Measurements from ENCODE around the gene LAMB1.

Gene LAMB1

GRCh38 chr7:107918948-107919347 is 84.0 kb downstream of the LAMB1 start:
- in situ Hi-C loops (cut with MboI; ENCODE audit: low pct_unique_long_range_greater_than_20kb, low sequenced_read_pairs, unreplicated experiment) = no loop called here
- no peak for DNase-seq (ENCODE audit: low spot score)
- no peak for TF ChIP-seq CTCF (IDR thresholded peaks at IDR 0.05; ENCODE audit: extremely low read depth, insufficient read depth, missing control alignments)

DNA sequence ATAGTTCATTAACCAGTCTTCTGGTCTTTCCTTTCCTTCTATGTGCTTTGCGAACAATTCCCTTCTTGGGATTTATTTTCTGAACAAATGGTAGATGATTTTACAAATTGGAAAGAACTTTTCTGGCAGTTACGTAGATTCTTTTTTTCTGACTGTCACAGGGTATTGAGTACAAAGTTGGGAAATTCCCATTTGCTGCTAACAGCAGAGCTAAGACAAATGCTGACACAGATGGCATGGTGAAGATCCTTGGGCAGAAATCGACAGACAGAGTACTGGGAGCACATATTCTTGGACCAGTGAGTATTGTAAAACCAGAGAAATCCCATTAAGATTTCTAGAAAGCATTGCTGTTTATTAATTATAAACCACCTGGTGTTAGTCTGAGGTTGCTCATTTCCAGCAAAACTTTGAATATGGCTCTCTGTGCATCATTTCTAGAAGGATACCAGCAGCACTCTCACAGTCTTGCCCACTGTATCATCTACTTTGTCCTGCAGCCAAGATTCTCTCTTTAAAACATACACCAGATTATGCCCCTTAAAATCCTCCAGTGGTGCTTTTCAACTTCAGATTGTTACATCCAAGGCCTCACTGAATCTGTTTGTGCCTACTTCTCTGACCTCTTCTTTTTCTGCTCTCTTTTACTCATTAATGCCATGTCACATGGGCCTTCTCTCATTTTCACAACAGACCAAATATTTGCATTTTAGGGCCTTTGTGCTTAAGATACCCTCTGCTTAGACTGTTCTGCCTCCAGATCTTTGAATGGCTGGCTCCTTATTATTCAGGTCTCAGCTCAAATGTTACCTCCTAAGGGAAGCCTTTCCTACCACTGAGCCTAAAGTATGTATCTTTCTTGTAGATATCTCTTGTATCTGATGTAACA is 85.0 kb downstream of the LAMB1 start:
- no peak for DNase-seq (ENCODE audit: low spot score)
- in situ Hi-C loops (cut with MboI; ENCODE audit: low pct_unique_long_range_greater_than_20kb, low sequenced_read_pairs, unreplicated experiment) = no loop called here
- no peak for TF ChIP-seq CTCF (IDR thresholded peaks at IDR 0.05; ENCODE audit: extremely low read depth, insufficient read depth, missing control alignments)

DNA sequence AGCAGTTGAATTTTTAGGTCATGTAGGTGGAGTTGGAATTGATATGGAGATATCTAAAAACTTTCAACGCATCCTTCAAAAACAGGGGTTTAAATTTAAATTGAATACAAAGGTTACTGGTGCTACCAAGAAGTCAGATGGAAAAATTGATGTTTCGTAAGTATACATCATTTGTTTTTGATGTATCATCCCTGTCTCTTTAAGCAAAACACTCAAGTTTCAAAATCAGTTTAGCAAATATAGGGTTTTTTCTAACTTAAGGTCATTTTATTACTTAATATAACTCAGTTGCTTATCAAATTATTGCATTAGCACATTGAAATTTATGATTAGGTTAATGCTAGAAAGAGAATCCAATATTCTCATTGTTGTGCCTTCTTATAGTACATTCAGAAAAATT is 87.4 kb downstream of the LAMB1 start:
- no peak for TF ChIP-seq CTCF (IDR thresholded peaks at IDR 0.05; ENCODE audit: extremely low read depth, insufficient read depth, missing control alignments)
- in situ Hi-C loops (cut with MboI; ENCODE audit: low pct_unique_long_range_greater_than_20kb, low sequenced_read_pairs, unreplicated experiment) = no loop called here
- no peak for DNase-seq (ENCODE audit: low spot score)

DNA sequence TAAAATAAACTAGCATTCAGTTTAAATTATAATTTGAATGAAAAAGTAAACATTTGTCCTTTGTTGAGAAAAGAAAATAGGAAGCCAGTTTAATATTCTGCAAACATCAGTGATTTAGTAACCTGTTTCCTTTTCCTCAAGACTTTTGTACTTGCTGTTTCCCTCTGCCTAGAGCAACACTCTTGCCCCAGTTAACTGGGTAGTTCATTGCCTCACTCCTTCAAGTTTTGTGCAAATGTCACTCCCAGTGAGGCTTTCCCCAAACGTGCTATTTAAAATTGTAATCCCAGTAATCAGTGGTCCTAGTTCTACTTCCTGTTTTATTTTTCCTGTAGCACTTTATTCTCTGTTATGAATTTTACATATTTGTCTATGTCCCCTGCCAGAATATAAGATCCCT is 88.1 kb downstream of the LAMB1 start:
- in situ Hi-C loops (cut with MboI; ENCODE audit: low pct_unique_long_range_greater_than_20kb, low sequenced_read_pairs, unreplicated experiment) = no loop called here
- no peak for DNase-seq (ENCODE audit: low spot score)
- TF ChIP-seq CTCF (IDR thresholded peaks at IDR 0.05; ENCODE audit: extremely low read depth, insufficient read depth, missing control alignments) = no peak

GRCh38 chr7:107913851-107914250 is 89.1 kb downstream of the LAMB1 start:
- in situ Hi-C loops (cut with MboI; ENCODE audit: low pct_unique_long_range_greater_than_20kb, low sequenced_read_pairs, unreplicated experiment) = no loop called here
- DNase-seq (ENCODE audit: low spot score) = no peak
- TF ChIP-seq CTCF (IDR thresholded peaks at IDR 0.05; ENCODE audit: extremely low read depth, insufficient read depth, missing control alignments) = no peak

DNA sequence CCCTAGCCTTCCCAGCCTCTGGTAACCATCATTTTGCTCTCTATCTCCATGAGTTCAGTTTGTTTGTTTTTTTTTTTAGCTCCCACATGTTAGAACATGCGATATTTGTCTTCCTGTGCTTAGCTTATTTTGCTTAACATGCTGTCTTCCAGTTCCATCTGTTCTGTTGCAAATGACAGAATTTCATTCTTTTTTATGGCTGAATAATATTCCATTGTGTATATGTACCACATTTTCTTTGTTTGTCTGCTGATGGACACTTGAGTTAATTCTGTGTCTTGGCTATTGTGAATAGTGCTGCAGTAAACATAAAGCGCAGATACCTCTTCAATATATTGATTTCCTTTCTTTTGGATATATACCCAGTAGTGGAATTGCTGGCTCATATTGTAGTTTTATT is 91.0 kb downstream of the LAMB1 start:
- in situ Hi-C loops (cut with MboI; ENCODE audit: low pct_unique_long_range_greater_than_20kb, low sequenced_read_pairs, unreplicated experiment) = no loop called here
- DNase-seq (ENCODE audit: low spot score) = no peak
- no peak for TF ChIP-seq CTCF (IDR thresholded peaks at IDR 0.05; ENCODE audit: extremely low read depth, insufficient read depth, missing control alignments)

Measured in GM13977 (cell line).